Measurements from ENCODE around the gene THSD4.

THSD4 gene

DNA sequence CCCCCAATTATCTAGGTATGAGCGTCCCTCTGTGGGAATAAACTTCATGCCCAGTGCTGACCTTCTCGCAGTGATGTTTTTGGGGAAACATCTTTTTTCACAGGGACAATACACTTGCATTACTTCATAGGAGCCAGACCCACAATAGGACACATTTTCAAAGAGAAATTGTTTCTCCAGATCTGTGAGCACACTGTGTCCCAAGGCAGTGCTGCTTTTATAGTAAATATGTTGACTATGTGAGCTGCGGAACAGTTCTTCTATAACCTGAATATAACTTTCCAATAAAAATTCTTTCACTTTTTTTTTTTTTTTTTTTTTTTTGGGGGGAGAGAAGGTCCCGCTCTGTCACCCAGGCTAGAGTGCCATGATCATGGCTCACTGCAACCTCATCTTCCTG, 17.4 kb upstream of the THSD4 start:
- no peak overlapping the region for H3K4me3 ChIP-seq (replicated peaks; ENCODE audit: insufficient read depth, low read length)
- no peak overlapping the region for H3K27ac ChIP-seq (replicated peaks)
- no peak for DNase-seq (ENCODE audit: low read depth in 1 of 2, low spot score in 1 of 2)
- TF ChIP-seq GABPA (IDR thresholded peaks at IDR 0.05; ENCODE audit: low read depth) = no peak
- TF ChIP-seq POLR2AphosphoS5 (IDR thresholded peaks at IDR 0.05; ENCODE audit: low read depth) = no peak
- TF ChIP-seq, protein P1, sequence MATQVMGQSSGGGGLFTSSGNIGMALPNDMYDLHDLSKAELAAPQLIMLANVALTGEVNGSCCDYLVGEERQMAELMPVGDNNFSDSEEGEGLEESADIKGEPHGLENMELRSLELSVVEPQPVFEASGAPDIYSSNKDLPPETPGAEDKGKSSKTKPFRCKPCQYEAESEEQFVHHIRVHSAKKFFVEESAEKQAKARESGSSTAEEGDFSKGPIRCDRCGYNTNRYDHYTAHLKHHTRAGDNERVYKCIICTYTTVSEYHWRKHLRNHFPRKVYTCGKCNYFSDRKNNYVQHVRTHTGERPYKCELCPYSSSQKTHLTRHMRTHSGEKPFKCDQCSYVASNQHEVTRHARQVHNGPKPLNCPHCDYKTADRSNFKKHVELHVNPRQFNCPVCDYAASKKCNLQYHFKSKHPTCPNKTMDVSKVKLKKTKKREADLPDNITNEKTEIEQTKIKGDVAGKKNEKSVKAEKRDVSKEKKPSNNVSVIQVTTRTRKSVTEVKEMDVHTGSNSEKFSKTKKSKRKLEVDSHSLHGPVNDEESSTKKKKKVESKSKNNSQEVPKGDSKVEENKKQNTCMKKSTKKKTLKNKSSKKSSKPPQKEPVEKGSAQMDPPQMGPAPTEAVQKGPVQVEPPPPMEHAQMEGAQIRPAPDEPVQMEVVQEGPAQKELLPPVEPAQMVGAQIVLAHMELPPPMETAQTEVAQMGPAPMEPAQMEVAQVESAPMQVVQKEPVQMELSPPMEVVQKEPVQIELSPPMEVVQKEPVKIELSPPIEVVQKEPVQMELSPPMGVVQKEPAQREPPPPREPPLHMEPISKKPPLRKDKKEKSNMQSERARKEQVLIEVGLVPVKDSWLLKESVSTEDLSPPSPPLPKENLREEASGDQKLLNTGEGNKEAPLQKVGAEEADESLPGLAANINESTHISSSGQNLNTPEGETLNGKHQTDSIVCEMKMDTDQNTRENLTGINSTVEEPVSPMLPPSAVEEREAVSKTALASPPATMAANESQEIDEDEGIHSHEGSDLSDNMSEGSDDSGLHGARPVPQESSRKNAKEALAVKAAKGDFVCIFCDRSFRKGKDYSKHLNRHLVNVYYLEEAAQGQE (IDR thresholded peaks at IDR 0.05; ENCODE audit: insufficient replicate concordance, low read depth) = no peak
- TF ChIP-seq SPI1 (IDR thresholded peaks at IDR 0.05; ENCODE audit: borderline replicate concordance, low read depth) = no peak
- TF ChIP-seq, protein P2, sequence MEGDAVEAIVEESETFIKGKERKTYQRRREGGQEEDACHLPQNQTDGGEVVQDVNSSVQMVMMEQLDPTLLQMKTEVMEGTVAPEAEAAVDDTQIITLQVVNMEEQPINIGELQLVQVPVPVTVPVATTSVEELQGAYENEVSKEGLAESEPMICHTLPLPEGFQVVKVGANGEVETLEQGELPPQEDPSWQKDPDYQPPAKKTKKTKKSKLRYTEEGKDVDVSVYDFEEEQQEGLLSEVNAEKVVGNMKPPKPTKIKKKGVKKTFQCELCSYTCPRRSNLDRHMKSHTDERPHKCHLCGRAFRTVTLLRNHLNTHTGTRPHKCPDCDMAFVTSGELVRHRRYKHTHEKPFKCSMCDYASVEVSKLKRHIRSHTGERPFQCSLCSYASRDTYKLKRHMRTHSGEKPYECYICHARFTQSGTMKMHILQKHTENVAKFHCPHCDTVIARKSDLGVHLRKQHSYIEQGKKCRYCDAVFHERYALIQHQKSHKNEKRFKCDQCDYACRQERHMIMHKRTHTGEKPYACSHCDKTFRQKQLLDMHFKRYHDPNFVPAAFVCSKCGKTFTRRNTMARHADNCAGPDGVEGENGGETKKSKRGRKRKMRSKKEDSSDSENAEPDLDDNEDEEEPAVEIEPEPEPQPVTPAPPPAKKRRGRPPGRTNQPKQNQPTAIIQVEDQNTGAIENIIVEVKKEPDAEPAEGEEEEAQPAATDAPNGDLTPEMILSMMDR (IDR thresholded peaks at IDR 0.05; ENCODE audit: insufficient read depth, low read length) = no peak
- peaks cover 6% of the 10 kb centered on the region for H3K27me3 ChIP-seq (ENCODE audit: insufficient read depth, poor library complexity, severe bottlenecking)

DNA sequence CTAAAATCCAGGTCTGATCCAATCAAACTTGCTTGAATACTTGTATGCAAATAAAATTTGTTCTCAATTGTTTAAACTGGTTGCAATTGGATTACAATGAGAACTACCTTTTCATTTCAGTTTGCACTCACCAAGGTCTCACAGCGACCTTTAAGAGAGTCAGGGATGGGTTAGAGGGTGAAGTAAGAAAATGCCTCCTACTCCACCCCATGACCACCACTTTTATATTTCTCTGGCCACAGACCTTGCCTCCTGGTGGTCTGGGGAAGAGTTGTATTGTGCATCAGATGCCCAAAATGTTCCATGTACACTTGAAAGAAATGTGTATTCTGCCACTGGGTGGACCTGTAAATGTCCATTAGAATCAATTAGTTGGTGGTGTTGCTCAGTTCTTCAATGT, 16.4 kb upstream of the THSD4 start:
- Histone ChIP-seq H3K27me3 (ENCODE audit: insufficient read depth, poor library complexity, severe bottlenecking) (peaks cover 6% of the 10 kb centered on the region), H3K27ac (replicated peaks) (no peak overlapping the region), H3K4me3 (replicated peaks; ENCODE audit: insufficient read depth, low read length) (no peak overlapping the region)
- TF ChIP-seq SPI1 (IDR thresholded peaks at IDR 0.05; ENCODE audit: borderline replicate concordance, low read depth) (no peak), POLR2AphosphoS5 (IDR thresholded peaks at IDR 0.05; ENCODE audit: low read depth) (no peak), GABPA (IDR thresholded peaks at IDR 0.05; ENCODE audit: low read depth) (no peak)
- TF ChIP-seq, protein P2 (IDR thresholded peaks at IDR 0.05; ENCODE audit: insufficient read depth, low read length) = no peak
- TF ChIP-seq, protein P1 (IDR thresholded peaks at IDR 0.05; ENCODE audit: insufficient replicate concordance, low read depth) = no peak
- no peak for DNase-seq (ENCODE audit: low read depth in 1 of 2, low spot score in 1 of 2)

DNA sequence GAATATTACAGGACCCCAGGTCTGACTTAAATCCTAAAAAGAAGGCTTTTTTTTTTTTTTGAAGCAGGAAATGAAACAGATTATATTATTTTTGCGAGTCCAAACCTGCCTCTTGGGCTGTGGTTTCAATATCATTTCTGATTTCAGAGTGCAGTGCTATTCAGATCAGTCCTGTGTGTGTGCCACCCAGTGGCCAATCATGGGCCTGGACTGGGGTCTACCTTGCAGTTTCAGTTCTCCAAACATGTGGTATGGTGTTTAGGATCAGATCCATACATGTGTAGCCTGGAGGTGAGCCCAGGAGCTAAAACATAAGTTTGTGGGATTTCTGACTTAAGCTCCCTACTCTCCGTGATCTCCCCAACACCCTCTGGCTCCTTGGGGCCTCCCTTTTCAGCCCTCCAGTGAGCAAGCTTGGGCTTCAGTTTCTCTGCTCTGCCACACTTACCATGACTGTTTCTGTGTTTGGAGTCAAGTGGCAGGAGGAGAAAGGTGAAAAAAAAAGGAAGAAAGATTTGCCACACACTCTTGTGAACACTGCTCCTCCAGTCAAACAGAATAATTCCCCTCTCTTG, 12.1 kb upstream of the THSD4 start:
- TF ChIP-seq, protein P1 (IDR thresholded peaks at IDR 0.05; ENCODE audit: insufficient replicate concordance, low read depth) = no peak
- TF ChIP-seq POLR2AphosphoS5 (IDR thresholded peaks at IDR 0.05; ENCODE audit: low read depth) (no peak), SPI1 (IDR thresholded peaks at IDR 0.05; ENCODE audit: borderline replicate concordance, low read depth) (no peak), GABPA (IDR thresholded peaks at IDR 0.05; ENCODE audit: low read depth) (no peak)
- TF ChIP-seq, protein P2 (IDR thresholded peaks at IDR 0.05; ENCODE audit: insufficient read depth, low read length) = no peak
- Histone ChIP-seq H3K4me3 (replicated peaks; ENCODE audit: insufficient read depth, low read length) (no peak overlapping the region), H3K27me3 (ENCODE audit: insufficient read depth, poor library complexity, severe bottlenecking) (peaks cover 6% of the 10 kb centered on the region), H3K27ac (replicated peaks) (no peak overlapping the region)
- DNase-seq (ENCODE audit: low read depth in 1 of 2, low spot score in 1 of 2) = no peak

All from HL-60 (cell line).